IPS-NIHi7 (cell line): ENCODE measurements around the gene CEP20.

Experiments
- DNase-seq: peaks from one replicate; pipeline ENCODE4 v3.0.0; 2012; ENCODE audit warnings: mixed read lengths; ENCODE audit errors: extremely low spot score

CEP20 gene

DNA sequence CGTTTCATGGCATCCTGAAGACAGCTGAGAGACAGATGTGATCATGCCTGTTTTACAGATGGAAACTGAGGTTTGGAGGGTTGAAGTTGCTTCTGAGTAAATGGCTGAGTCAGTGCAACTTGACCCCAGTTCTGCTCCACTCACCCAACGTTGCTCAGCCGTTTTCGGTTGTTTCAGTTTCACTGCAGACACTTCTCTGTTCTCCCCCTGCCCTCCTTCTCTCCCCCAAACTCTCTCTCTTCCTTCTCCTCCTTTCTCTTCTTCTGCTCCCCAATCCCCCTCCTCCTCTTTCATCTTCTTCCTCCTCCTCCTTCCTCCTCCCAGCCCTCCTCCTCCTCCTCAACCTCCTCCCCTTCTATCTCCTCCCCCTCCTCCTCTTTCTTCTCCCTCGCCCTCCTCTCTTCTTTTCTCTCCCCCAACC is 9.4 kb upstream of the CEP20 start:
- no peak for DNase-seq

DNA sequence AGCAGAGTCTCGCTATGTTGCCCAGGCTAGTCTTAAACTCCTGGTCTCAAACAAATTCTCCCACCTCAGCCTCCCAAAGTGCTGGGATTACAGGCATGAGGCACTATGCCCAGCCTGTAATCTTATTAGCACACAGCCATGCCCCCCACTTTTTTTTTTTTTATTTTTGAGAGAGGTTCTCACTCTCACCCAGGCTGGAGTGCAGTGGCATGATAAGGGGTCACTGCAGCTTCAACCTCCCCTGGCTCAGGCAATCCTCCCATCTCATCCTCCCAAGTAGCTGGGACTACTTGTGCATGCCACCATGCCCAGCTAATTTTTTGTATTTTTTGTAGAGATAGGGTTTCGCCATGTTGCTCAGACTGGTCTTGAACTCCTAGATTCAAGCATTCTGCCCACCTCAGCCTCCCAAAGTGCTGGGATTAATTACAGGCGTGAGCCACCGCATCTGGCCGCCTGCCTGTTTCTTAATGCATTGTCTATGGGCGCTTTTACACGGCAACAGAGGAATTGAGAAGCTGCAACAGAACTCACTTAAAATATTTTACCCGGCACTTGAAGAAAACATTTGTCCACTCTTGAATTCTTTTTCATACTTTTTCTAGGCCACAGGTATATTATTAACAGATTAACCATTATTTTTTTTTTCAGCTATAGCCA is 8.8 kb upstream of the CEP20 start:
- DNase-seq = no peak

DNA sequence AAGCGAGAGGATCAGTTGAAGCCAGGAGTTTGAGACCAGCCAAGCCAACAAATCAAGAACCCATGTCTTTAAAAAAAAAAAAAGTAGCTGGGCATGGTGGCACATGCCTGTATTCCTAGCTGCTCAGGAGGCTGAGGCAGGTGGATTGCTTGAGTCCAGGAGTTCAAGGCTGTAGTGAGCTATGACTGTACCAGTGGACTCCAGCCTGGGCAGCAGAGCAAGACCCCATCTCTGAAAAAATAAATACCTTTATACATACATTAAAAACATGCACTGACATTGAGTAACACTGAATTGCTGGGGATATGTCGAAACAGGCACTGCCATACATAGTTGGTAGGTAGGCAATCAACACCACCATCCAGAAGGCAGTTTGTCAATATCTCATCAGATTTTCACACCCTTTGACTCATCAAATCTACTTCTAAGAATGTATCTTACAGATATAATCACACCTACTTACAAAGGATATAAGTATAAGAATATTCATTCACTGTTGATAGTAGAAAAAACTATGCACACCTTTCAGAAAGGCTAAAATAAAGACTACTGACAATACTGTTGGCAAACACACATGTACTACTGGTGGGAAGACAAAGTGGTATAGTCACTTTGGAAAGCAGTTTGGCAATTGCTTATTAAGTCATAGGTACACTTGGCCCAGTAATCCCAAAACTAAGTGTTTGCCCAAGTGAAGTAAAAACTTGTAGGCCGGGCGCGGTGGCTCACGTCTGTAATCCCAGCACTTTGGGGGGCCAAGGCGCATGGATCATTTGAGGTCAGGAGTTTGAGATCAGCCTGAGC is 6.4 kb upstream of the CEP20 start:
- no peak for DNase-seq

DNA sequence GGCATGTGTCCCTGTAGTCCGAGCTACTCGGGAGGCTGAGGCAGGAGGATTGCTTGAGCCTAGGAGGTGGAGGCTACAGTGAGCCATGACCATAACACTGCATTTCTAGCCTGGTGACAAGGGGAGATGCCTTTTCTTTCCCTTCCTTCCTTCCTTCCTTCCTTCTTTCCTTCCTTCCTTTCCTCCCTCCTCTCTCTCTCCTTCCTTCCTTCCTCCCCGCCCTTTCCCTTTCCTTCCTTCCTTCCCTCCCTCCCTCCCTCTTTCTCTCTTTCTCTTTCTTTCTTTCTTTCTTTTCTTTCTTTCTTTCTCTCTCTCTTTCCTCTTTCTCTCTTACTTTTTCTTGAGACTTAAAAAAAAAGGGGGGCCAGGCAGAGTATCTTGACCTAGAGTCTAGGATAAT is 3.1 kb upstream of the CEP20 start:
- DNase-seq = no peak

DNA sequence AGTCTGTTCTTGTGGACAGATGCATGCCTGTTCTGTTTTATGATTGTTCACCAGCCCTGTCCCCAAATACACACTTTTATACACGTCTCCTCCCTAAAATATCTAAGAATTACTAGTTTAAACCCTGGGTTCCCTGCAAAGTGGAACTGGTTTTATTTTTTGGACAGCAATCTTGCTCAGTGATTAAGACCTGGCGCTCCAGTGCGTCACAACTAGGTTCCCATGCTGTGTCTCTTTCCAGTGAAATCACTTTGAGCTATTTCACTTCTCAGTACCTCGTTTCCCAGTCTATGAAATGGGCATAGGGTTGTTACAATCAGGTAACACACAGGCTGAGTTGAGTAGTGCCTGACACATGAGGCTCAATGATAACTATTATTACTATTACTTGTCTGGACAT is 1.1 kb downstream of the CEP20 start:
- no peak for DNase-seq

DNA sequence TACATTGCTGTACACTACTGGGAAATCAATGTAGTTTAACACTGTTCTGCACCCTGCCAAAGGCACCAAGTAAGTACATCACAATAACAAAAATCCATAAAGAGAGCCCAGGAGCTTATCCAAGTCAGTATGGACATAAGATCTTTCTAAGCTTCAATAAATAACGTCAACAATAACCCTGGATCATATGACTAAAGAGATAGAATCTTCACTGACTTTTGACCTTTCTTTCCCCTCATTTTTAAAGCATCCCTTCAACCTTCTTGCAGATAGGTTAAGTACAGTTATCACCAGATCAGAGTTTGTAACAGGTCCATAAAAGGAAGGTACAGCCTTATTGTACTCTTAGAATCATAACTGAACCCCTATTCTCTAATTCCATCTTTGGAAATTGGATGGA is 2.3 kb downstream of the CEP20 start:
- DNase-seq = no peak

DNA sequence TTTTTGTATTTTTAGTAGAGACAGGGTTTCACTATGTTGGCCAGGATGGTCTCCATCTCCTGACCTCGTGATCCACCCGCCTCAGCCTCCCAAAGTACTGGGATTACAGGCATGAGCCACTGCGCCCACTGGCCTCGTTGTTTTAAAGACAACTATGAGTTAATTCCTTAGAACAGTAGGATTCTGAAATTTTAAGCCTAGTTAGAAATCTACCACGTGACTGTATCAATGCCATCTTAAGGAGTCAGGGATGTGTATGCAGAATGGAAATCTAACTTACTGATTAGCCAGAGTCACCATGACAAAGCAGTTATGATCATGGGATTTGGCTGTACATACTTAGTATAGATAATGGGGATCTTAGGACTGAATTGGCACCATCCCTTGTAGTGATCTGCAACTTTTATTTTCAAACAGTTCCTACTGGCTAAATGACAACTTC is 2.8 kb downstream of the CEP20 start:
- DNase-seq = no peak

DNA sequence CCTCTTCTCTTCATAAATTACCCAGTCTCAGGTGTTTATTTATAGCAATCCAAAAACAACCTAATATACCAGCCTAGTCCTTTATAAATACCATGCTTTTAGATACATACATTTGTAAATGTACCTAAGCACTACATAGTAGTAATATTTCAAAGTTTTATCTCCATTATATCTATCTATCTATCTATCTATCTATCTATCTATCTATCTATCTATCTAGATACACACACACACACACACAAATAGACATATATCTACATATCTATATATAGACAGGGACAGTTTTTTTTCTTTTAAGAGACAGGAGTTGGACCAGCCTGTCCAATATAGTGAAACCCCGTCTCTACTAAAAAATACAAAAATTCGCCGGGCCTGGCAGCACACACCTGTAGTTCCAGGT is 5.8 kb downstream of the CEP20 start:
- DNase-seq = no peak

DNA sequence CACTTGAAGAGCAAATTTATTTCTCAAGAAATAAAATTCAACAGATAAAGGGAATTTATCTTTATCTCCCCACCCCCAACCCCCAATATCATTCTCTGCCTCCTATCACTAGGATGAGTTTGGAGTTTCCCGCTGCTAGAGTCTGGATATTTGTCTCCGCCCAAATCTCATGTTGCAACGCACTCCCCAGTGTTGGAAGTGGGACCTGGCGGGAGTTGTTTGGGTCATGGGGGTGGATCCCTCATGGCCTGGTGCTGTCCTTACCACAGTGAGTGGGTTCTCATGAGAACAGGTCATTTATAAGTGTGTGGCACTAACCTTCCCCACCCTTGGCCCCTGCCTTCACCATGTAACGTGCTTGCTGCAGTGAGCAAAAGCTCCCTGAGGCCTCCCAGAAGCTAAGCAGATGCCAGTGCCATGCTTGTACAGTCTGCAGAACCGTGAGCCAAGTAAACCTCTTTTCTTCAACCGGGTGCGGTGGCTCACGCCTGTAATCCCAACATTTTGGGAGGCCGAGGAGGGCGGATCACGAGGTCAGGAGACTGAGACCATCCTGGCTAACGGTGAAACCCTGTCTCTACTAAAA is 6.5 kb downstream of the CEP20 start:
- no peak for DNase-seq

DNA sequence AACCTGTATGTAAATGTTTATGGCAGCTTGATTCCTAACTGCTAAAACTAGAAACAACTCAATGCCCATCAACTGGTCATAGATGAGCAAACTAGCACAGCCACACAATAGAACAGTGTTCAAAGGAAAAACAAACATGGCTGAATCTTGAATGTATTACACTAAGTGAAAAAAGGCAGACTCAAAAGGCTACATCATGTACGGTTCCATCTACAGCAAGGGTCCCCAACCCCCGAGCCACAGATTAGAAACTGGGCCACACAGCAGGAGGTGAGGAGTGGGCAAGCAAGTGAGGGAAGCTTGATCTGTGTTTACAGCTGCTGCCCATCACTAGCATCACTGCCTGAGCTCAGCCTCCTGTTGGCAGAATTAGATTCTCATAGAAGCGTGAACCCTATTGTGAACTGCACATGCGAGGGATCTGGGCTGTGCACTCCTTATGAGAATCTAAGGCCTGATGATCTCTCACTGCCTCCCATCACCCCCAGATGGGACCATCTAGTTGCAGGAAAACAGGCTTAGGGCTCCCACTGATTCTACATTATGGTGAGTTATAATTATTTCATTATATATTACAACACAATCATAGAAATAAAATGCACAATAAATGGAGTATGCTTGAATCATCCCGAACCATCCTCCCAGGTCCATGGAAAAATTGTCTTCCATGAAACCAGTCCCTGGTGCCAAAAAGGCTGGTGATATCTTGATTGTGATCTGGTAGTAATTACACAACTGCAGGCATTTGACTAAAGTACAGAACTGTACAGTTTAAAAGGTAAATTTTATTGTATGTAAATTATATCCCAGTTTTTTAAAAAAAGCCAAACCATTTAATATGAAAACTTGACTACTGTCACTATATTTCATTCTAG is 7.7 kb downstream of the CEP20 start:
- DNase-seq = no peak

DNA sequence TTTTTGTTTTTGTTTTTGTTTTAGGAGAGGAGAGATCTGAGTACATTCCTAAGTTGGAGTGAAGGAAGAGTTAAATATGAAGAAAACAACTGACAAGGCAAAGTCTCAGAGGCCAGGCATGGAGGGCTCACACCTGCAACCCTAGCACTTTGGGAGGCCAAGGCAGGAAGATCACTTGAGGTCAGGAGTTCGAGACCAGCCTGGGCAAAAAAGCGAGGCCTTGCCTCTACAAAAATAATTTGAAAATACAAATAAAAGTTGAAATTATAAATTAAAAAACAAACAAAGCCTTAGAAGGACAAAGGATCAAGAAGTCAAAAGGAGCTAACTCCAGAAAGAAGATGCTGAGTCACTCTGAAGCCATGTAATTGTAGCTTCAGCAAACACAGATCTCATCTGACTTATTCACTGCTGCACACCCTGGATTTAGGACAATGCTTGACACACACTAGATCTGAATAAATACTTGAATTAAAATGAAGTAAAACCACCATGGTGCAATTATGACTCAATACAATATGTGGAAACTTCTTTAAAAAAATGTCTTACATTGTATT is 9.1 kb downstream of the CEP20 start:
- DNase-seq = no peak

DNA sequence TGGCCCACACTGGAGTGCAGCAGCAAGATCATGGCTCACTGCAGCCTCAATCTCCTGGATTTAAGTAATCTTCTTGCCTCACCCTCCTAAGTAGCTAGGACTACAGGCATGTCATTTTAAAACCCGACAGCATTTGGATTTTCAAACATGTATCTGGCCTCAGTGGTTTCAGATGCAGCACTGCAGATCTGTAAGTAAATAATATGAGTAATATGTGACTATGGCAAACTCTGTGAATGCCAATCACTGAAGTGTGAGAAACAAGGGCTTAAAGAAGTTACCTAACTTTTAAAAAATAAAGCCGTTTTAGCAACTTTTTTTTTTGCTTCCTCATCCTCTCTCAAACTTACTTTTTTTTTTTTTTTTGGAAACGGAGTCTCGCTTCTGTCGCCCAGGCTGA is 11.9 kb downstream of the CEP20 start:
- no peak for DNase-seq

DNA sequence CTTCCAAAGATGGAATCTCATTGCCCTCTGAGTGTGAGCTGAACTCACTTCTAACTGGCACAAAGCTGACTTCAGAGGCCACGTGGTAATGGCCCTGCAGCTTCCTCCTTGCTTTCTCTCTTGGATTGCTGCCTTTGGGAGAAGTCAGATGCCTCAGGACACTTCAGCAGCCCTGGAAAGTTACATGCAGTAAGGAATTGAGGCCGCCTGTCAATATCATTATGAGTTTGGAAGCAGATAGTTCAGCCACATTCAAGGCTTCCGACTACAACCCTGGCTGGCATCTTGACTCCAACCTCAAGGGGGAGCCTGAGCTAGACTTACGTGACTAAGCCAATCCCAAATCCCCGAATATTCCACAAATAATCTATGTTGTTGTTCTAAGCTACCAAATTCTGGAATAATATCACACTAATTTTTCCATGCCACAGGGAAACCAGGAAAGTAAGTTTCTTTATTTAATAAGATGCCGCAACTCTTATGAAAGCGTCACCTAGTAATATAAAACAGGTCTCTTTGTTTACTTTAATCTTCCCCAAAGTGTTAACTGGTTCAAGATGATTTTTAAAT is 13.6 kb downstream of the CEP20 start:
- peak; percentile 53 for DNase-seq

DNA sequence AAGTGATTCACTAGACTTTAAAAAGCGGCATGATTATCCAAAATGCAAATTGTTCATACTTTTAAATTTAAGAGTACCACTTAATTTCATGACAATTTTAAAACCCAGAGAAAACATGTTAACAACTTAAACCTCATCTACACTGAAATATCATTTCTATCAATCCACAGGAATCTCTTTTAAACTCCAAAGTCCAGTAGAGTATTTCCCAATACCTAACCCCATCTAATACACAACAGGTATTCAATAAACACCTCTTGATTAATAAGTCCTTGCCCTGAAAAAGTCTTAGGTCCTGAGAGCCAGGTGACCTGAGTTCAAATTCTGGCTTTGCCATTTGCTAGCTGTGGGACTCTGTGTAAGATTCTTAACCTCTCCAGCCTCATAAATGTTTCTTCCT is 14.7 kb downstream of the CEP20 start:
- DNase-seq = no peak

DNA sequence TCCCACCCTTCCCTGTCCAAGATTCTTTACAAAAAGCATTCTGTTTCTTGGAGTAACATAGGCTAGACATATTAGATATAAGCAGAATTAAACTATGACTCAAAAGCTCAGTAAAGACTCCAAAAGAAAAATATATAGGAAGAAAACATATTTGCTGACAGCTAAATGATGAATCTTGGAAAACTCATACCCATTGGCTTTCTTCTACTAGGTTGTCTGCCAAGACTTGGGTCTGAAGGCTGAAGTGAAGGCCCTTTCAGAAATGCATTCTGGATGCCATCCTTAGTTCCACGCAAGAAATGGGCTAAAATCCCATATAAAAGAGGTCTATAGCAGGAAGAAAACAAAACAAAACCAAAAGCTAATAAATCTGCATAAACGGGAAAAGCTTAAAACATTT is 15.1 kb downstream of the CEP20 start:
- DNase-seq = no peak

DNA sequence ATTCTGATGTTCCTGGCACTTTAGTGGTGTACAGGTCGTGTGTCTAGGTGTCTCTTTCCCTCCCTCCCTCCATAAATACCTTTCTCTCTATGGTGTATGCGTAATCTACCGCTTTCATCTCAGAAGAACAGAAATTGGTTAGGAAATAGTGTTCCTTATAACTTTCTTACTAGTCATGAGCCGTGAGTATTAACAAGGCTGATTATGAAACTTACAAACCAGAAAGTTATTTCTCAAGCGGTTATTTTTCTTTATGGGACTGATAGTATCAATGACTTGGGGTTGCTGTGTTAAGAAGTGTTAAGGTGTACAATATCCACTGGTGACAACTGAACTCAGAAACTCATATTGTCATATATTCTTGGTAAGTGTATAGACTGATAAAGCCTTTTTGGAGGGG is 18.4 kb downstream of the CEP20 start:
- no peak for DNase-seq

DNA sequence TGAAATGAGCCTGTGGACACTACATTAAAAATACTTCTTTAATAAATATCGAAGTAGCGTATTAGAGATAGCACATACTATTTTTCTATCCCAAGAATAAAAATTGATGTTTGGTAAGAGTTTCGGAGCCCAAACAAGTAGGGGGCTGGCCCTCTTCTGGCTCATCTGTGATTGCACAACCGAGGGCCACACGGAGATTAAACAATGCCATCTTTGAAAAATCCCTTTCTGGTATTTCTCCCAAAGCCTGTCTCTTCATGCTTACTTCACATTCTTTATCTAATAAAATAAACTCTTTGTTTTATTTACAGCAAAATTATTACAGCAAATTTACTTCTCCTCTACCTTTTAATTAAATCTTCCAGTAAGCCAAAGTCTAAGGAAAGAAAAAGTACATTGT is 22.0 kb downstream of the CEP20 start:
- no peak for DNase-seq

DNA sequence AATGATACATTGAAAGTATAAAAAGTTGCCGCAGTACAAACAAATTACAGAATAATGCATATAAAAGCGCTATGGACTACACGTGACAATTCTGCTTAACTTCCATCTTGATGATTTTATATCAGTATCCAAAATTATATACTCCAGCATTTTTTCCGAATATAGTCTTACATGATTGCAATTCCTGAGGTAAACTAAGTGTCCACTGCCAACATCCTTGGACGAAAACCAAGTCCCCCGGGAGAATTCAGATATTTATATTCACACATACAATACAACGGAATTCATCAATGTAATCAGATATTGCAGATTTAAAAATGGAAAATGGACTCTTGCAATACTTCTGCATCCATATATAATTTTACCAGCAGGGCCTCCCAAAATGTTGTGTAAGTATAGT is 22.7 kb downstream of the CEP20 start:
- no peak for DNase-seq

DNA sequence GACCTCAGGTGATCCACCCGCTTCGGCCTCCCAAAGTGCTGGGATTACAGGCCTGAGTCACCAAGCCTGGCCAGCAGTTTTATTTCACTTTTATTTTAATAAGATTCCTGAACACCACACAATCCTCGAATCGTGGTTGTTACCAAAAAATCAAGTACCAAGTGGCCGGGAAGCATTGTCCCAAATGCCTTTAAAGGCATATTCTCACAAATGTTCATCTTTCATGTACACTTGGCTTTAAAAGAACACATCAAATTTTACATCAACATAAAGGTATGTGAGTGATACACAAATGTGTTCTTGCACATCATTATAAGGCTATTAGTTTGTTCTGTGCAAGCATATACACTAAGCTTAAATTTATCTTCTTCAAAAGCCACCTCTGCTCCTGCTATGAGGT is 23.5 kb downstream of the CEP20 start:
- no peak for DNase-seq

DNA sequence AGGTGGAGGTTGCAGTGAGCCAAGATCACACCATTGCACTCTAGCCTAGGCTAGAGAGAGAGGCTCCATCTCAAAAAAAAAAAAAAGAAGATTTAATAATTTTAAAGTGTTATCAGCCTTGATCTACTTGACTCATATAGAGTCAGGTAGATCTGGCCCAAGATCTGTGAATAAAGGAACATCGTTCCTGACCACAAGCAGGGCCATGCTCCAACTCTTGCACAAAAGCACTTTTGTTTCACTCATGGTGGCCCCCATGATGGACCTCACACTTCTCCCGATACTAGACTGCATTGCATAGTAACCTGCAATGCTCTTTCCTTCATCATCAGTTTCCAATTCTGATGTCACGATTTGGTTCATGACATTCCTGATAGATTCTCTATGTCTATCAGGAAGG is 26.4 kb downstream of the CEP20 start:
- no peak for DNase-seq

DNA sequence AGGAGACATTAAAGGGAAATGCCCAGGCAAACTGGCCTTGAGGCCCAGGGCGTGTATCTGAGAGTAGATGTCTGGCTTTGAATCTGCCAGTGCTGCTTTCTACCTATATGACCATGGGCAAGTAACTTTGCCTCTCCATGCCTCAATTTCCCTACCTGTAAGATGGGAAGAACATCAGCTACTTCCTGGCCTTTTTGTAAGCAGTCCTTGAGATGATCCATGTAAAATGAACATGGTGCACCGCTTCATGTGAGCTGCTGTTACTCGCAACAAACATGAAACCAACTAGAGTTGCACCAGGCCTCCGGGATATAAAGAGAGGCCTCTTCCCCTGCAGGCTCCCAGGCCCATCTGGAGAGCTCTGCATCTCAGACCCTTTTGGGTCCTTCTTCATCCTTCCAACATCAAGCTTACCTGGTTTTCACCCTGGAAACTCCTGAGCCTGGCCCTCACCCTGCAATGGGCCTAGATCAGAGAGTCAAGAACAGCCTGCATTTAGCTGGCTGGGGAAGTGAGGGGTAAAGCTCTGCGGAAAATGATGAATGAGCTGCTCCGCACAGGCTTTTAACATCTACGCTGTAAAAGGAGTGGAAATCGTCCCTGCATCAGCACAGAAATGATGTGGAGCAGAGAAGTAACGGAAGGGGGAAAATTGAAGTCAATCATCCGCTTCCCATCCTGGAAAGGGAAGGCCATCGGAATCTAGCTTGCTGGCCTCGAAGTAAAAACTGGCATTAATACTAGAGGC is 29.3 kb downstream of the CEP20 start:
- DNase-seq = no peak
